DND-41 (cell line): Measurements from ENCODE around the gene CLTCL1.

ENCODE experiments used
- EZH2 ChIP-seq: IDR thresholded peaks from 3 replicates; pipeline ENCODE4 v1.6.1; 2012; ENCODE audit warnings: borderline replicate concordance, low read depth, mild to moderate bottlenecking, moderate library complexity, low read length, inconsistent platforms; ENCODE audit not compliant: severe bottlenecking
- TF ChIP-seq, protein P1 (sequence below): IDR thresholded peaks from 2 replicates; pipeline ENCODE4 v1.5.1; 2012; ENCODE audit warnings: borderline replicate concordance, low read length, moderate library complexity, mild to moderate bottlenecking; ENCODE audit not compliant: poor library complexity, severe bottlenecking; ENCODE audit errors: extremely low read depth

DNA sequence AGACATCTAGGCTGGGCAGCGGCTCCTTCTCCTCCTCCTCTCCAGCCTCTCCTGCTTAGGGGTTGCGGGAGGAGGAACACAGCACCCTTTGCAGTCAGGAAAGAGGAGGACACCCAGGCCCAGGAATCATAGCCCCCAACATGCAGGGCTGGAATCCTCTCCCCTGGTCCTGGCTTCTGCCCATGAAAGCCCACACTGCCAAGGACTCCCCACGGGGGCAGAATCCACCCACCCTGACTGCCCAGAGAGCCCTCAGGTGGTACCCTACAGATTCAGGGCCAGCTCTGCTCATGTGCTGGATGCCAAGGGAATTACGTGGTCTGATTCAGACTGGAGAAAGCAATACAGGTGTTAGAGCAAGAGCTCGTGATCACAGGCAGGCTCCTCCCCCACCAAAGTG lies 151.5 kb downstream of the CLTCL1 start:
- TF ChIP-seq, protein P1, sequence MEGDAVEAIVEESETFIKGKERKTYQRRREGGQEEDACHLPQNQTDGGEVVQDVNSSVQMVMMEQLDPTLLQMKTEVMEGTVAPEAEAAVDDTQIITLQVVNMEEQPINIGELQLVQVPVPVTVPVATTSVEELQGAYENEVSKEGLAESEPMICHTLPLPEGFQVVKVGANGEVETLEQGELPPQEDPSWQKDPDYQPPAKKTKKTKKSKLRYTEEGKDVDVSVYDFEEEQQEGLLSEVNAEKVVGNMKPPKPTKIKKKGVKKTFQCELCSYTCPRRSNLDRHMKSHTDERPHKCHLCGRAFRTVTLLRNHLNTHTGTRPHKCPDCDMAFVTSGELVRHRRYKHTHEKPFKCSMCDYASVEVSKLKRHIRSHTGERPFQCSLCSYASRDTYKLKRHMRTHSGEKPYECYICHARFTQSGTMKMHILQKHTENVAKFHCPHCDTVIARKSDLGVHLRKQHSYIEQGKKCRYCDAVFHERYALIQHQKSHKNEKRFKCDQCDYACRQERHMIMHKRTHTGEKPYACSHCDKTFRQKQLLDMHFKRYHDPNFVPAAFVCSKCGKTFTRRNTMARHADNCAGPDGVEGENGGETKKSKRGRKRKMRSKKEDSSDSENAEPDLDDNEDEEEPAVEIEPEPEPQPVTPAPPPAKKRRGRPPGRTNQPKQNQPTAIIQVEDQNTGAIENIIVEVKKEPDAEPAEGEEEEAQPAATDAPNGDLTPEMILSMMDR: no peak
- no peak for TF ChIP-seq EZH2
